A549 (cell line): Measurements from ENCODE around the gene RFX3. TPM values are rescaled to one million over a fixed set of nuclear protein-coding genes. Genes with fewer than 3 reads are reported as not detected.

Experiments
- ATAC-seq, 2 experiments: fragments of 200-7000 bp in 1 of 2; fragments of >200 bp in 1 of 2; cut with Nextera tagmentation in 1 of 2; cut with Tn5 transposase in 1 of 2; 3 replicates each; pipeline versions ENCODE4 v1.8.0 to v1.9.1; 2018 to 2020; ENCODE audit warnings: mild to moderate bottlenecking in 1 of 2, moderate library complexity in 1 of 2
- CTCF ChIA-PET: fragments of 300-600 bp; sonication (Branson Sonifier 250); formaldehyde crosslinking; extraction: SDS; loops from one replicate; lab custom pipeline; 2021; ENCODE audit warnings: antibody characterized with exemption, inconsistent platforms; lab: Yijun Ruan, JAX
- POLR2A ChIA-PET: fragments of 350-600 bp; formaldehyde crosslinking; extraction: SDS; loops from one replicate; lab custom pipeline; 2021; ENCODE audit warnings: antibody characterized with exemption, inconsistent platforms; lab: Yijun Ruan, JAX
- DNase-seq, 2 experiments: peaks; one replicate each; pipeline versions ENCODE4 v3.0.0 to v3.0.0-alpha.2; 2011 to 2016; ENCODE audit warnings: low read depth in 1 of 2, low spot score in 1 of 2
- FAIRE-seq: peaks from 2 replicates; lab custom pipeline; 2011; peaks lifted over from hg19 to GRCh38; lab: Jason Lieb, UNC
- H3K27ac ChIP-seq, 2 experiments: fragments of >200 bp; sonication (Bioruptor Twin); formaldehyde crosslinking; 3 replicates each; pipeline ENCODE4 v1.5.1; 2016 to 2017
- H3K4me1 ChIP-seq: fragments of >200 bp; sonication (Bioruptor Twin); formaldehyde crosslinking; 3 replicates; pipeline ENCODE4 v1.6.1; 2016
- H3K4me2 ChIP-seq: fragments of >200 bp; sonication (Bioruptor Twin); formaldehyde crosslinking; 3 replicates; pipeline ENCODE4 v1.6.1; 2016
- H3K4me3 ChIP-seq: fragments of >200 bp; sonication (Bioruptor Twin); formaldehyde crosslinking; 3 replicates; pipeline ENCODE4 v1.5.1; 2016
- H3K9me3 ChIP-seq: fragments of >200 bp; sonication (Bioruptor Twin); formaldehyde crosslinking; 3 replicates; pipeline ENCODE4 v1.6.1; 2016
- BHLHE40 ChIP-seq: IDR thresholded peaks from 2 replicates; pipeline ENCODE4 v1.6.1; 2012; ENCODE audit warnings: low read depth, low read length, inconsistent platforms
- CBX2 ChIP-seq: fragments of 200-600 bp; sonication (generic); IDR thresholded peaks from 2 replicates; pipeline ENCODE4 v1.6.1; 2016; ENCODE audit warnings: low read depth, mild to moderate bottlenecking, borderline replicate concordance
- CHD2 ChIP-seq: fragments of 150-350 bp; IDR thresholded peaks from 2 replicates; pipeline ENCODE4 v1.6.1; 2014; ENCODE audit warnings: low read length; ENCODE audit not compliant: partially characterized antibody
- EHMT2 ChIP-seq: fragments of 200-600 bp; sonication (generic); IDR thresholded peaks from 2 replicates; pipeline ENCODE4 v1.6.1; 2016; ENCODE audit warnings: antibody characterized with exemption, low read depth, mild to moderate bottlenecking, moderate library complexity
- ELK1 ChIP-seq: fragments of 150-350 bp; IDR thresholded peaks from 2 replicates; pipeline ENCODE4 v1.6.1; 2014; ENCODE audit warnings: low read depth, mild to moderate bottlenecking, low read length
- FOSL2 ChIP-seq, 2 experiments: fragments of 450-650 bp in 1 of 2; fragments of >200 bp in 1 of 2; sonication (Bioruptor Twin) in 1 of 2; formaldehyde crosslinking; IDR thresholded peaks; 2 replicates each; pipeline versions ENCODE4 v1.5.0 to v1.6.1; 2016 to 2020; ENCODE audit warnings: mild to moderate bottlenecking in 1 of 2, moderate library complexity in 1 of 2
- GATA3 ChIP-seq: IDR thresholded peaks from 2 replicates; pipeline ENCODE4 v1.6.1; 2012; ENCODE audit warnings: borderline replicate concordance
- JUNB ChIP-seq: fragments of >200 bp; sonication (Bioruptor Twin); formaldehyde crosslinking; IDR thresholded peaks from 2 replicates; pipeline ENCODE4 v1.6.1; 2016
- MAFK ChIP-seq: fragments of 450-650 bp; IDR thresholded peaks from 2 replicates; pipeline ENCODE4 v1.6.1; 2014; ENCODE audit not compliant: partially characterized antibody
- PBX3 ChIP-seq: IDR thresholded peaks from 2 replicates; pipeline ENCODE4 v1.6.1; 2012
- PHF8 ChIP-seq: fragments of 200-600 bp; sonication (generic); IDR thresholded peaks from 2 replicates; pipeline ENCODE4 v1.6.1; 2016; ENCODE audit warnings: low read depth, mild to moderate bottlenecking, antibody characterized with exemption, moderate library complexity, borderline replicate concordance
- POLR2A ChIP-seq: IDR thresholded peaks from 2 replicates; pipeline ENCODE4 v1.6.1; 2012; ENCODE audit warnings: mild to moderate bottlenecking, low read length
- POLR2AphosphoS2 ChIP-seq: conservative IDR thresholded peaks from 2 replicates; pipeline ENCODE4 v1.6.1; 2012; ENCODE audit warnings: low read length, improper control_type of control experiment, inconsistent platforms
- RAD21 ChIP-seq, 2 experiments: fragments of >200 bp in 1 of 2; sonication (Bioruptor Twin) in 1 of 2; formaldehyde crosslinking in 1 of 2; IDR thresholded peaks in 1 of 2; conservative IDR thresholded peaks in 1 of 2; 2 replicates in 1 of 2; 3 replicates in 1 of 2; pipeline ENCODE4 v1.6.1; 2012 to 2018; ENCODE audit warnings: inconsistent platforms in 1 of 2
- SMC3 ChIP-seq: fragments of >200 bp; sonication (Bioruptor Twin); formaldehyde crosslinking; IDR thresholded peaks from 3 replicates; pipeline ENCODE4 v1.6.1; 2018; ENCODE audit warnings: inconsistent platforms
- TP53 ChIP-seq: fragments of 250-450 bp; sonication (Bioruptor Pico); IDR thresholded peaks from 2 replicates; pipeline ENCODE4 v1.5.0; 2021; ENCODE audit warnings: mild to moderate bottlenecking, moderate library complexity
- ZC3H11A ChIP-seq: fragments of 450-650 bp; IDR thresholded peaks from 2 replicates; pipeline ENCODE4 v1.6.1; 2014; ENCODE audit warnings: antibody characterized with exemption, mild to moderate bottlenecking
- WGBS: methylation state at CpG from one replicate; pipeline ENCODE4 v1.1.6; 2017; ENCODE audit errors: missing lambda C conversion rate; 5-methylcytosine and 5-hydroxymethylcytosine counted together
- polyA plus RNA-seq, 4 experiments: library from polyadenylated mRNA; depleted of rRNA in 3 of 4; stranded (reverse); fragments of >200 nt; fragmentation: RNase III in 1 of 4; extraction: RNeasy Plus Mini Kit Qiagen cat#74134 plus additional on column Dnase treatment in 1 of 4; gene quantifications; 2 replicates in 3 of 4; 3 replicates in 1 of 4; pipeline ENCODE4 v1.2.3, GENCODE V29; 2011 to 2017
- TF ChIP-seq, protein P1 (sequence below): fragments of >200 bp; sonication (Bioruptor Twin); formaldehyde crosslinking; IDR thresholded peaks from 2 replicates; pipeline ENCODE4 v1.6.1; 2016
- TF ChIP-seq, protein P2 (sequence below): fragments of >200 bp; sonication (Bioruptor Twin); formaldehyde crosslinking; IDR thresholded peaks from 3 replicates; pipeline ENCODE4 v1.5.1; 2016

The RFX3 gene
- polyA plus RNA-seq, 2 of the 4 experiments (the other 2 are of a cell fraction) = 1.3 to 7.9 TPM

DNA sequence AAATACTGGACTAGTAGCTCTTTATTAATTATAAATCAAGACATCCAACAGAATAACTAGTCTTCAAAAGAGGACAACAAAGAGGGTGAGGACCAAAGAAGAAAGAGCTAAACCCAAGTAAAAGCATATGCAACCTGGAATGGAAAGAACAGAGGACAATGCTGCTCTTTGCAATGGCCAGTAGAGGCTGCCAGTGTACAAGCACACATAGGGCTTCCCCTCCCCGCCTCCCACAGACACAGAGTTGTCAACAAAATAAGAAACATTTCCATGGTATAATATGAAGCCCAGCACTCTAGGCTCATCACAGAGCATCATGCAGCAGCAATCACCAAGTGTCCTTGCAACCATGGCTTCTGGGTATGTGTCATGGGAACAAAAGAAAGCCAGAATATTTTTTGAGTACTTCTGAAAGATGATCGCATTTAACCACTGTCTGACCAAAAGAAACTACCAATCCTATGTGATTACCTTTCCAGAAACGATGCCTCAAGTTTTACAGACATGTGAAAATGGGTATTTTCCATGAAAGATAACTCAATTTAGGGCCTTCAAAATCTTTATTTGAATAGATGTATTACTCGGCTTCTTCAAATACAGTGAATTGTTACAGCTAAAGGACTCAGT lies 58.1 kb downstream of the RFX3 start:
- Histone ChIP-seq H3K9me3 (no peaks in the 10 kb centered on the region), H3K4me3 (no peak overlapping the region), H3K4me1 (peaks cover 7% of the 10 kb centered on the region; the same call in 2 of the 3 replicates), H3K27ac (no peak overlapping the region), H3K4me2 (peak overlapping the region; percentile 45; the same call in 2 of the 3 replicates)
- ChIA-PET CTCF (interaction anchor here (0.6 to 1.9 kb wide), 31 partner anchors 10 to 908 kb away, joined by 3 to 9 read pairs (median 3); no protein-coding TSS in a partner anchor), POLR2A (interaction anchor here (0.6 to 2.1 kb wide), 2 partner anchors 26 to 59 kb away, joined by 5 to 9 read pairs; partner anchors contain the start of gene RFX3)
- DNase-seq (peak; percentile 31 to 76), ATAC-seq (peak; percentile 100), FAIRE-seq (peak; percentile 86)
- TF ChIP-seq EHMT2 (no peak), SMC3 (peak; percentile 84), RAD21 (conservative IDR thresholded peaks at IDR 0.05 in 1 of 2, IDR thresholded peaks at IDR 0.05 in 1 of 2) (peak; percentile 93 to 96)
- TF ChIP-seq, protein P1, sequence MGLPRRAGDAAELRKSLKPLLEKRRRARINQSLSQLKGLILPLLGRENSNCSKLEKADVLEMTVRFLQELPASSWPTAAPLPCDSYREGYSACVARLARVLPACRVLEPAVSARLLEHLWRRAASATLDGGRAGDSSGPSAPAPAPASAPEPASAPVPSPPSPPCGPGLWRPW = no peak
- TF ChIP-seq, protein P2, sequence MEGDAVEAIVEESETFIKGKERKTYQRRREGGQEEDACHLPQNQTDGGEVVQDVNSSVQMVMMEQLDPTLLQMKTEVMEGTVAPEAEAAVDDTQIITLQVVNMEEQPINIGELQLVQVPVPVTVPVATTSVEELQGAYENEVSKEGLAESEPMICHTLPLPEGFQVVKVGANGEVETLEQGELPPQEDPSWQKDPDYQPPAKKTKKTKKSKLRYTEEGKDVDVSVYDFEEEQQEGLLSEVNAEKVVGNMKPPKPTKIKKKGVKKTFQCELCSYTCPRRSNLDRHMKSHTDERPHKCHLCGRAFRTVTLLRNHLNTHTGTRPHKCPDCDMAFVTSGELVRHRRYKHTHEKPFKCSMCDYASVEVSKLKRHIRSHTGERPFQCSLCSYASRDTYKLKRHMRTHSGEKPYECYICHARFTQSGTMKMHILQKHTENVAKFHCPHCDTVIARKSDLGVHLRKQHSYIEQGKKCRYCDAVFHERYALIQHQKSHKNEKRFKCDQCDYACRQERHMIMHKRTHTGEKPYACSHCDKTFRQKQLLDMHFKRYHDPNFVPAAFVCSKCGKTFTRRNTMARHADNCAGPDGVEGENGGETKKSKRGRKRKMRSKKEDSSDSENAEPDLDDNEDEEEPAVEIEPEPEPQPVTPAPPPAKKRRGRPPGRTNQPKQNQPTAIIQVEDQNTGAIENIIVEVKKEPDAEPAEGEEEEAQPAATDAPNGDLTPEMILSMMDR = peak; percentile 94
- 45% methylated on average over 4 of the region's 4 CpGs for WGBS

- DNase-seq = no peak
- ChIA-PET POLR2A (no interaction called here), CTCF (no interaction called here)
- Histone ChIP-seq H3K9me3 (no peaks in the 10 kb centered on the region), H3K4me2 (no peak overlapping the region), H3K27ac (no peak overlapping the region), H3K4me3 (no peak overlapping the region), H3K4me1 (peaks cover 7% of the 10 kb centered on the region; the same call in 2 of the 3 replicates)
- no peak for ATAC-seq
- WGBS = 57% methylated on average over 6 of the region's 6 CpGs
- FAIRE-seq = no peak
- TF ChIP-seq SMC3 (no peak), MAFK (peak; percentile 34)
These were observed 61.7 kb downstream of the RFX3 start for GRCh38 chr9:3464033-3464638.

DNA sequence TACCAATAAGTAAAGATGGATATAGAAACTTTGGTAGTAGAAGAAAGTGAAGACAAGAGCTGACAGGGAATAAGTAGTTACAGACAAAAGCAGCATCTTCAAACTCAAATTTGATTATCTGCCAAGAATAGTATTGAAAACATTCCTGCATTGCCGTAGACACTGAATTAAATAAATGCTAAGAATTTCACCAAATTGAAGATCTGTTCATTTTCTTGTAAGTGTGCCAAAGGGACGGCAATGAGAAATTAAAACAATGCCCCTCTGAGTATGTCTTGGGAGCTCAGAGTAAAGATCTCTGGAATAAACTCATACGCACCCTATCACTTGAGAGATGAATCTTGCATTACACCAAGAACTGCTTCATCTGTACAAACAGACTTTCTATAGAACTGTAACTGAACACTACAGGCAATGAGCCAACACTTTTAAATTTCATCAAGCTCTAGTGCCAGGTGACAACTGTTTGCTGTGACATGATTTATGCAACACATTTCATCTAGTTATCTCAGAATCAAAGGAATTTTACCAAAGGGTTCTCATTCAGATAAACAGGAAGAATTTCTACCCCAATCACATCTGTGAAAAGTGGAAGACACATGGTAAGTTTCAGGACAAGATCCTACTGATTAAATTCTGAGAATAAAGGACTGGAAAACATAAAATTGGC lies 66.9 kb downstream of the RFX3 start:
- H3K4me2 ChIP-seq = no peak overlapping the region
- no peak for DNase-seq
- TF ChIP-seq FOSL2 (IDR thresholded peaks at IDR 0.05) = no peak
- no peak for TF ChIP-seq FOSL2 (CRISPR knock-in tag; IDR thresholded peaks at IDR 0.05)
- no peak for TF ChIP-seq TP53 (CRISPR knock-in tag)
- no peak for TF ChIP-seq GATA3
- TF ChIP-seq PBX3 = no peak
- no peak for TF ChIP-seq CHD2
- TF ChIP-seq POLR2AphosphoS2 = no peak
- TF ChIP-seq, protein P1 = no peak
- TF ChIP-seq ZC3H11A = no peak
- no peak for TF ChIP-seq BHLHE40
- no peak for TF ChIP-seq JUNB
- no peak for TF ChIP-seq CBX2
- TF ChIP-seq ELK1 = no peak
- TF ChIP-seq POLR2A = no peak
- TF ChIP-seq PHF8 = no peak
- TF ChIP-seq, all 56 proteins: peak for 0
- Histone ChIP-seq H3K9me3 (no peaks in the 10 kb centered on the region), H3K27ac (no peak overlapping the region), H3K4me1 (no peaks in the 10 kb centered on the region), H3K4me3 (no peak overlapping the region)
- FAIRE-seq = no peak
- ChIA-PET POLR2A (no interaction called here), CTCF (interaction anchor here (2.8 kb wide), 1 partner anchor 9 kb away, joined by 9 read pairs; no protein-coding TSS in a partner anchor)
- 88% methylated on average over 3 of the region's 3 CpGs for whole genome bisulfite sequencing
- ATAC-seq = no peak
